Stimulated activated naive CD4-positive, alpha-beta T cell (primary cell): Measurements from ENCODE around the gene HDAC4.
A peak's percentile ranks its signal among the peaks of the same experiment; 100 is the strongest.

ENCODE experiments used
- DNase-seq, 6 experiments: peaks; one replicate each; lab custom pipeline; 2025; lab: John Stamatoyannopoulos, UW

Gene HDAC4

GRCh38 chr2:239327536-239328350 lies 73.1 kb downstream of the HDAC4 start:
- peak in 1 of 6 experiments; percentile 44 for DNase-seq

DNA sequence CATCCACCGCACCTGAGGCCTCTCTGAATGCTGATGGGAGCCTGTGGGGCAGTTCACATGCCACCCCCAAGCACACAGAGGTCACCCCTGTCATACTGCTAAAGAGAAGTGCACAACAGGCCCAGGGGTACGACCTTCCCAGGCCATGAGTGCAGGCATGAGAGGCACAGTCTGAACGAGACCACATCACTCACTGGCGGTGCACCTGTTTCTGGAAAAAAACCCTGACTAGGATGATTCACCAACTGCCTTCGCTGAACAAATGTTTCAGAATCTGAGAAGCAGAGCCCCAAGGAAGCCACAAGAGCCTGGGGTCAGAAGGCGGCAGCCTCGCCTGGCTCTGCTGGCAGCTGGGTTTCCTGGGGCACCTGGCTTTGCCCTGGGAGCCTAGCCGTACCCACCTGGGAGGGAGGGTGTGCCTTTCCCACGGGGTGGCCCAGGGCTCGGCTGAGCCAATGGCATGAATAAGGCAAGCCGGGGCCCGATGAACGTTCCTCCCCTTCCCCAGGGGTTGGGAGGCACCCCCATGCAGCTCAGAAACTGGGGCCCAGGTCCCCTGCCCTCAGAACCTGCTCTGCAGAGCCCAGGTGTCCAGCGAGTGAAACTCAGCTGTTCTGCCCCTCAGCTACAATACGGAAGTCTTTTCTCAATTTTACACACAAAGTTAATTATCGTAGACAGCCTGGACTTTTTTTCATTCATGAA lies 73.8 kb downstream of the HDAC4 start:
- DNase-seq: peak; percentile 47 to 69 (median 65)

GRCh38 chr2:239324456-239324855 lies 76.4 kb downstream of the HDAC4 start:
- no peak for DNase-seq

DNA sequence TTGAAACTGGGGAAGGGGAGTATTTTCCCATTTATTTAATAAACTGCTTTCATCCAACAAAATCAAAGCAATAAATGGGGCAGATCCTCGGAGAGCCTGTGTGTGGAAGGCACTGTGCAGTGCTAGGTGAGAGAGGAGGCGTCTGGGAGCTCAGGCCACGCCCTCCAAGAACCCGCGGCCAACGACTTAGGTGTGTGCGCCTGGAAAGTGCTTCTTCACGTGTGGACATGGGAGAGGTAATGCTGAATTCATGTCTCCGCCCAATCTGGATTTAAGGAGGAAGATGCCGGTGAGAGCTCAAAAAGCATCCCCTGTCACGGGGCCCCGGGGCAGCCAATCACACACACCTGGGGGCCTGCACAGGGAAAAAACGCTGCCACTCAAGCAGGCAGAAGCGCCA lies 77.4 kb downstream of the HDAC4 start:
- no peak for DNase-seq

DNA sequence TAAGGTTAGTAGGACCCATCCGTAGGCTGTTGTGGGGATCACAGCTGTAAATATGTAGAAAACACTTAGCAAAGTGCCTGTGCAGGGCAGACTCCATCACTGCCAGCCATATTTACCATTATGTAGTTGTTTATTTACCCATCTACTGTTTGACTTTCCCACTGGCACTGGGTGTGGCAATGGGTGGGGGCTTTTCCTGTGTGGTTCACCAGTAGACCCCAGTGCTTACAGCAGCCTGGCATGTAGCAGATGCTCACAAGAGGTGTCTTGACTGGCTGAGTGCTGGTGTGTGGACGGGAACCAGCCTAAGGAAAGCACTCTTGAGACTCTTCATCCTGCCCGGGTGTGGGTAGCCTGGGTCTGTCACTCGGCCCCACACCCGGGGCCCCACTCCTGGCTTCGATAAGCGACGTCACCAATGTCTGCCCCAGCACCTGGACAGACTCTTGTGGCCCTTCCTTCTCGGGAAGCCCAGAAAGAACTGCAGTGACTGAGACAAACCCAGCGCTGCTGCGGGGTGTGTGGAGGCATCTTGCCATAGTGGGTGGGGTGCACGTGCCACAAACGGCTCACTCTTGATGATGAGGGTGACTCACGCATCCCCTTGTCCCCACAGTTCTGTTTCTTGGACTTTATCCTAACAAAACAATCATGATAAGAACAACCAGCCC lies 78.3 kb downstream of the HDAC4 start:
- DNase-seq: no peak

- peak in 5 of 6 experiments; percentile 34 to 74 (median 64) for DNase-seq
Measured at GRCh38 chr2:239321596-239322415, 79.0 kb downstream of the HDAC4 start.

GRCh38 chr2:239318790-239319661 lies 81.8 kb downstream of the HDAC4 start:
- peak in 2 of 6 experiments; percentile 20 to 21 for DNase-seq

GRCh38 chr2:239318151-239318611 lies 82.6 kb downstream of the HDAC4 start:
- no peak for DNase-seq

DNA sequence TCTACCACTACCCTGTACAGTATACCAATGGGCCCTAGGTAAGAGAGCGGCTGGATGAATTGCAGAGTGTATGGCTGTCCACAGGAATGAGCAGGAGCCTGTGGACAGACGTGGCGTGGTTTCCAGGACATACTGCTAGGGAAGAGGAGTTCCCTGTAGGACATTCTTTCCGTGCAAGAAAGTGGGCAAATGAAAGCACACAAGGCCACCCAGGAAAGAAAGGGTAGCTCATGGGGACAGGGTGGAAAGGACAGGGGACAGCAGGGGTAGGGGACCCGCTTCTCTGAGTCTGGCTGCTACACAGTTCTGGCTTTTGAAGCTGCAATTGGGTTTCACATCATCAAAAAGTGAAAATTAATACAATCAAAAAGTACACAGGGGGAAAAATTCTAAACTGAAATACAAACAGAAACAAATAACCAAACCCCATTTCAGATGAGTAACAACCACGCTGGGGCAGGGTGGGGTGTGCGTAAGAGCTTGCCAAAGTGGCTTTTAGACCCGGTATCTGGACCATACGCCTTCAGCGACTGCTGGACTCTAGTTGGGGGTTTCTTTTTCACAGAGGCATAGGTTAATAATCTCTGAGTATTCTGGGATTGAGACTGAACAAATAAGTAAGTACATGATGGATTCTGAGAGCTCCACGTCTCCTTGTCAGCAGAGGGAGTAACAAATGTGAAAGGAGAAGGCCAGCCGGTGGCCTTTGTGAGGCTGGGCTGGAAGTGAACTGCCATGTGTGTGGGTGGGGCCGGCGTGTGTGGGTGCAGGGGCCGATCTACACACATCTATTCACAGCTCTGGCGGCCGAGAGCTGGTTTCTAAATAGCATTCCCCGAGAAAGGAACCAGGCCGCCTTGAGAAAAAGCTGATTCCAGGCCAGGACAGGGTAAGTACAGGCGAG lies 84.0 kb downstream of the HDAC4 start:
- no peak for DNase-seq

- no peak for DNase-seq
Measured at GRCh38 chr2:239315308-239315707, 85.5 kb downstream of the HDAC4 start.

GRCh38 chr2:239313776-239314175 lies 87.0 kb downstream of the HDAC4 start:
- DNase-seq: no peak

DNA sequence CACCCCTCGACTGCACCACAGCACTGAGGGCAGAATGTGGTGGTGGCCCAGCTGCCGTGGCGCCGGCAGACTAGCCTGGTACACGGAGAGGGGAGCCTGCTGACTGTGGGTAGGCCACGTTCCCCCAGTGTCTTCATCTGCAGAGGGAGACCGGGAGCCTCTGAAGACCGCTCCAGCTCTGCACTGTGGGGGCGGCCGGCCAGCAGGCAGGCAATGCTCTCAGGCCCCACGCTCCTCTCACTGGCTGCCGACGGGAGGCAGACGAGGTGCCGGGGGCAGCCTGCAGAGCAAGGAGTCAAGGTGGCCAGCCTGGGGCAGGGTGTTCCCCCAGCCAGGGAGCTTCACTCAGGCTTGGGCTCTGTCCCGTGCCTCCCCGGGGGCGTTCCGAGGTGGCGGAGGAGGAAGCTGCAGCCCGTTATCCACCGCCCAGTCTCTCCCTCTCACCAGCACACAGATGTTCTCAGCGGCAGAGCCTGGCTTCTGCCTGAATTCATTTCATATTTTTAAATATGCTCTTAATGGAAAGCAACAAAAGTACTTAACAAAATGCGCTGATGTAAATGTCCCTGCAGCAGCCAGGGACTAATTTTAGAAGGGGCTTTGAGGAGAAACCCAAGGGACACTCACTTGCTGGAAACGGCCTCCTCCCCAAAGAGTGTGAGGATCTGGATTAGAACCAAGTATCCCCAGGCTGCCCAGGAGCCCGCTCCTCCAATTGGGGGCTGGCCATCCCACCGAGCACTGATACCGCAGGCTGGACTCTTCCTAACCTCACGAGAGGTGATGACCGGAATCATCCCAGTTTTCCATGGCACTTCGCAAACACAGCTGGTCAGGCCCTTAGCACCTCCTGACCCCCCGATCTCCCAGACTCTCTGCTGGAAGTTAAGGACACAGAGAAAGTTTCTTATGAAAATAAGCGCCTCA lies 87.8 kb downstream of the HDAC4 start:
- DNase-seq: no peak

- no peak for DNase-seq
Measured at GRCh38 chr2:239312081-239312511, 88.7 kb downstream of the HDAC4 start.

- DNase-seq: no peak
Measured at GRCh38 chr2:239311132-239312040, 89.4 kb downstream of the HDAC4 start.

DNA sequence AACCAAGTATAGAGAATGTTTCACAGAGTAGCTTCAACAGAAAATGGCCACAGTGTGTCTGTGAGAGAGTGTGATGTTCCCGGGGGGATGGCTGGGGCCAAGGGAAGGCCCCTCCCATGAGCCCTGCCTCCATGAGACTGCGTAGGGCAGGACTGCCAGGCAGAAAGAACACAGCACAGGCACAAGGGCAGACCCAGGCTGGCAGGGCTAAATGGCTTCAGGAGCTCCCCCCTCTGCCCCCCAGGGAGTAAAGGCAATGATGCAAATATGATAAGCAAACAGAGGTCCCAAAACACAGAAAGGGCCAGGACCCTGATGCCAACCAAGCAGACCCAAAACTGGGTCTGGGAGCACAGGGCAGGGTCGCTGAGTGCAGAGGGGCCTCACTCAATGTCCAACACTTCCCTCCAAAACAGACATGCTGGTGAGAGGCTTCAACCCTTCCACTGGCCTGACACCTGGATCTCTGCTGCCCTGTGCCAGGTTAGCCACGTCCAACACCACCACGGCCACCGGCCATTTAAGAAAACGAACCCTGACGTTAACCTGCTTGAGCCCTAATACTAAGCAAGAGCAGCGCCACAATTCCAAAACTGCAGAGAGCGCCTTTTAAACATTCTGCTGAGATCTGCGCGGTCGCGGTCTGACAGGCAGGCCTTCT lies 90.3 kb downstream of the HDAC4 start:
- DNase-seq: no peak

- no peak for DNase-seq
Measured at GRCh38 chr2:239309398-239310245, 91.2 kb downstream of the HDAC4 start.
